Neutrophil (primary cell): Measurements from ENCODE around the gene MEP1B.
"Not testable (repeated sequence)": the region's sequence is repeated elsewhere in the genome, so short reads cannot be mapped to it uniquely, and the experiment has no call there.

Experiments used
- H3K27ac ChIP-seq: fragments of 200-600 bp; sonication (generic); 2 replicates; pipeline ENCODE4 v1.5.1; 2016; ENCODE audit warnings: mild to moderate bottlenecking, moderate library complexity
- H3K27me3 ChIP-seq: fragments of 200-600 bp; sonication (generic); 2 replicates; pipeline ENCODE4 v1.6.0; 2016; ENCODE audit warnings: mild to moderate bottlenecking
- H3K36me3 ChIP-seq: fragments of 200-600 bp; sonication (generic); 2 replicates; pipeline ENCODE4 v1.5.1; 2017
- H3K4me1 ChIP-seq, 2 experiments: fragments of 200-600 bp in 1 of 2; sonication (generic) in 1 of 2; 1 replicate in 1 of 2; 2 replicates in 1 of 2; pipeline versions ENCODE4 v1.5.1 to v1.6.1; 2013 to 2016; ENCODE audit warnings: low read depth in 1 of 2, low read length in 1 of 2, mild to moderate bottlenecking in 1 of 2, moderate library complexity in 1 of 2; ENCODE audit not compliant: control insufficient read depth in 1 of 2, insufficient read depth in 1 of 2
- H3K4me3 ChIP-seq, 2 experiments: fragments of 200-600 bp in 1 of 2; sonication (generic) in 1 of 2; 1 replicate in 1 of 2; 2 replicates in 1 of 2; pipeline ENCODE4 v1.5.1; 2013 to 2016; ENCODE audit warnings: low read depth in 1 of 2, low read length in 1 of 2, mild to moderate bottlenecking in 1 of 2, moderate library complexity in 1 of 2
- H3K9me3 ChIP-seq: fragments of 200-600 bp; sonication (generic); 2 replicates; pipeline ENCODE4 v1.5.1; 2016
- CTCF ChIP-seq: fragments of 200-600 bp; sonication (generic); IDR thresholded peaks from 2 replicates; pipeline ENCODE4 v1.5.1; 2016; ENCODE audit warnings: antibody characterized with exemption

Gene MEP1B

GRCh38 chr18:32175265-32175664 is 14.6 kb upstream of the MEP1B start:
- Histone ChIP-seq H3K27ac (no peak overlapping the region), H3K27me3 (no peaks in the 10 kb centered on the region), H3K36me3 (no peaks in the 10 kb centered on the region), H3K4me1 (no peaks in the 10 kb centered on the region), H3K9me3 (no peaks in the 10 kb centered on the region), H3K4me3 (no peak overlapping the region)
- no peak for TF ChIP-seq CTCF

GRCh38 chr18:32176745-32177144 is 13.1 kb upstream of the MEP1B start:
- not testable (repeated sequence) for H3K4me3 ChIP-seq, H3K36me3 ChIP-seq, H3K27ac ChIP-seq, H3K9me3 ChIP-seq, H3K4me1 ChIP-seq, H3K27me3 ChIP-seq

- no peak overlapping the region for H3K27ac ChIP-seq
- H3K4me1 ChIP-seq, result no peaks in the 10 kb centered on the region
- H3K27me3 ChIP-seq, result no peaks in the 10 kb centered on the region
- H3K36me3 ChIP-seq, result no peaks in the 10 kb centered on the region
- no peaks in the 10 kb centered on the region for H3K9me3 ChIP-seq
- TF ChIP-seq CTCF, result no peak
- no peak overlapping the region for H3K4me3 ChIP-seq
Measured at GRCh38 chr18:32177530-32177929, 12.3 kb upstream of the MEP1B start.

GRCh38 chr18:32183503-32183902 is 6.3 kb upstream of the MEP1B start:
- H3K4me1 ChIP-seq, result no peaks in the 10 kb centered on the region
- no peaks in the 10 kb centered on the region for H3K27me3 ChIP-seq
- no peaks in the 10 kb centered on the region for H3K9me3 ChIP-seq
- TF ChIP-seq CTCF, result no peak
- H3K36me3 ChIP-seq, result no peaks in the 10 kb centered on the region
- no peak overlapping the region for H3K27ac ChIP-seq
- H3K4me3 ChIP-seq, result no peak overlapping the region

- no peaks in the 10 kb centered on the region for H3K36me3 ChIP-seq
- no peaks in the 10 kb centered on the region for H3K27me3 ChIP-seq
- H3K9me3 ChIP-seq, result no peaks in the 10 kb centered on the region
- H3K27ac ChIP-seq, result no peak overlapping the region
- H3K4me1 ChIP-seq, result no peaks in the 10 kb centered on the region
- no peak overlapping the region for H3K4me3 ChIP-seq
- TF ChIP-seq CTCF, result no peak
Measured at GRCh38 chr18:32190209-32190608, 370 bp downstream of the MEP1B start.

GRCh38 chr18:32195881-32196815 is 6.3 kb downstream of the MEP1B start:
- TF ChIP-seq CTCF, result no peak
- Histone ChIP-seq H3K27me3 (no peaks in the 10 kb centered on the region), H3K4me3 (no peak overlapping the region), H3K36me3 (no peaks in the 10 kb centered on the region), H3K4me1 (no peaks in the 10 kb centered on the region), H3K9me3 (no peaks in the 10 kb centered on the region), H3K27ac (no peak overlapping the region)
